Activated CD8-positive, alpha-beta memory T cell treated with anti-CD3 and anti-CD28 coated beads for 1 hour (primary cell): ENCODE data around the gene ALLC.
"Not testable (repeated sequence)": the region's sequence is repeated elsewhere in the genome, so short reads cannot be mapped to it uniquely, and the experiment has no call there.

Experiments
- DNase-seq, 2 donors: peaks; one replicate each; pipeline ENCODE4 v3.0.0-alpha.2; 2020; ENCODE audit warnings: low read depth in 1 of 2; ENCODE audit errors: extremely low read depth in 1 of 2

The ALLC gene

DNA sequence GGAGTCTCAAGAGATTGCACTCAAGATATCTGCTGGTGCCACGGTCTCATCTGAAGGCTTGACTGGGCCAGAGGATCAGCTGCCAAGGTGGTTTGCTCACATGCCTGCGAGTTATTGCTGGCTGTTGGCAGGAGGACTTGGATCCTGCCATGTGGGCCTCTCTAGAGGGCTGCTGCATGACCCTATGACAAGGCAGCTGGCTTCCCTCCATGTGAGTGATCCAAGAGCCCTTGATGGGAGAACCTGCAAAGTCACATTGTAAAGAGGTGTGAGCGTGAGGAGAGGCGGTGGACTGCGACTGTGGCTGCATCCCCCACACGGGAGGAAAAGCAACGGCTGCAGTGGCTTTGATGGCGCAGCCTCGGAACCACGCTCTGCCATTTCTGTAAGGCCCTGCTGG lies 4.0 kb upstream of the ALLC start:
- no peak for DNase-seq

DNA sequence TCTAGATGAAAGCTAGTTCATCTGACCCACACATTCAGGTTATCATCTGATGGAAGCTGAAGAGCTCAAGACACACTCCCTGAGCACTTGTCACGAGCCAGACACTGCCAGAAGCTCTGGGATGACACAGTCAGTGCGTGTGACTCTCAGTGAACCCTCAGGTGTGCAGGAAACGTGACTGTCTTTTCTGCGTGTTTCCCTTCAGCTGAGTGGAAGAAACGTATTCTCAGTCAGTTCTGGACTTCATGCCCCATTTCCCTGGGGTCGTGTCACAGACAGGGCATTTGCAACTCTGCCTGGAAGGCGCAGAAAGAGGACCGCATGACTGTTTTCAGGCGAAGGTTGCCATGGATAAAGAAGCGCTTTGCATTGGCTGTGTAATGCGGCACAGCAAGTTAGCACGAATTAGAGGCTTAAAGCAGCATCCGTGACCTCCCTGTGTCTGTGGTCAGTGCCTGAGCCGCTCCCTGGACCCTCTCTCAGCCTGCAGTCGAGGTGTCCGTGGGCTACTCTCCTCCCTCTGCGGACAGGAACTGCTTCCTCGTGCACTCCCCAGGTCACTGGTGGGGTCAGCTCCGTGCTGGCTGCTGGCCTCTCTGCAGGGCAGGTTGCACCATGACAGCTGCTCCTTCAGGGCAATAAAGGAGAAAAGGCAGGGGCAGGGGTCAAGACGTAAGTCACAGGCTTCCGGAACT lies 3.3 kb upstream of the ALLC start:
- no peak for DNase-seq

DNA sequence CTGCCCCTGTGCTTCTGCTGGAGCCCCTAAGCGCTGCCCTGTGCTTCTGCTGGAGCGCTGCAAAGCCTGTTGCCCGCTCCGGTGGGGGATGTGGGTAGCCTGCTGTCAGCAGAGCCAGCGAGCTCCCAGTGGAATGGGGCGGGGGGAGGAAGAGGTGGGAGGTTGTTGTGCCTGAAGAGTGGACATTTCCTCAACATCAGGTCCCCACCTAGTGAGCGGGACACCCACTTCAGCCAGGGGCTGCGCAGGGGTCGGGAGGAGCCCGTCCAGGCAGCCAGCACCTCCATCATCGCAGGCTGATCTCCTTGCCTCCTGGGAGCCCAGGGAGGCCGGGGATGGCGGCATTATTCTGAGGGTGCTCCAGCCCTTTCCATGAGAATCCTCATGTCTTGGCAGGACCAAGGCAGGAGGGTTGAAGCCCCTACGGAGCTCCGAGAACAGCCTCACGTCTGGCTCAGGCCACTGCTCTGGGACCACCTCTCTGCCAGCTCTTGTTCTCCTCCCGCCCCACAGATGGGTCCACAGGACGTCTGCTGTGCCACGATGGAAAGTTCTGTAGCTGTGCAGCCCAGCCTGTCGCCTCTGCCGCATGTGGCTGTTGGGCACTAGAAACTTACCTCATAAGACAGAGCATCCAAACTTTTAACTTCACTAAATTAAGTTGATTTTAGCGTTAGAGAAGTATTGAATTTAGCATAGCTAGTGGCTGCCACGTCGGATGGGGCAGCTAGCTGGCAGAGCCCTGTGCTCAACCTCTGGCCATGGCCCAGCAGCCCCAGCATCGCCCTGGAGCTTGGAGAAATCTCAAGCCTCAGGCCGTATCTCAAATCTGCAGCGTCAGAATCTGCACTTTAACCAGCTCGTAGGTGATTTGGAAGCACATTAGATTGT lies 1.9 kb upstream of the ALLC start:
- DNase-seq, result no peak

DNA sequence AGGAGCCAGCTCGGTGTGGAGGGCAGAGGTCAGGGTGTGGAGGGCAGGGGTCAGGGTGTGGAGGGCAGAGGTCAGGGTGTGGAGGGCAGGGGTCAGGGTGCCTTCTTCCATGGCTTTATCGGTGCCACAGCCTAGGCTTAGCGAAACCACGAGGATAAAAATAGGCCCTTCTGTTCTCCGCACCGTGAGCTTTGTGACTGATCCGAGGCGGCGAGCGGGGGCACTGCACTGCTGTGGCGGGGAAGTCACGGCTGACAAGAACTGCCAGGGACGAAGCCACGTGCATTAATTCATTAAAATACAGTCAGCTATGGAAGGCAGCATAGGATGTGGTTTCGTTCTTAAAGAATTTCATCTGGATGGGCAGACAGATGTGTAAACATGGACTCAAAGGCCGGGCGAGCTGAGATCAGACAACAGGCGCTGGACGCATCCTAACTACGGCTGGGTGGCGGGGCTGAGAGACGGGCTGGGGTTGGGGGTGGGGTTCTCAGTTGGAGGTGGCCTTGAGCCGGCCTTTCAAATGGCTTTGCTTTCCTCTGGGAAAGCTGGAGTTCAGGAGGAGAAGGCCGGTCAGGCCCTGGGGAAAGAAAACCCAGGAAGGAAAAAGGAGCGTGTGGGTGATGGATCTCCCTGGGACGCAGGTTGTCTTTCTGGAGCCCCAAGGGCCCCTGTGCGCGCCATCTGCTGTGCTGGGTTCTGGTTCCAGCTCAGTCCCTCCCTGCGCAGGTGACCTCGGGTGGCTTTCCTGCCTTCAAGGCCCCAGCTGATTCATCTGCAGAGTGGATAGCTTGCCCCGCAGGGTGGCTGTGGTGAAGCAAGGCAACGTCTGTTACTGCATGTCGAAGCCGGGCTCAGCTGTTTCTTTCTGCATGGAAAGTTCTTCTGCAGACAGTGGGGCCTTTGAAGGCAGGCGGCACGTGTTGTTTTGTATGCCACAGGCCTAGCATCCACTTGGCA lies 958 bp upstream of the ALLC start:
- DNase-seq, result no peak

DNA sequence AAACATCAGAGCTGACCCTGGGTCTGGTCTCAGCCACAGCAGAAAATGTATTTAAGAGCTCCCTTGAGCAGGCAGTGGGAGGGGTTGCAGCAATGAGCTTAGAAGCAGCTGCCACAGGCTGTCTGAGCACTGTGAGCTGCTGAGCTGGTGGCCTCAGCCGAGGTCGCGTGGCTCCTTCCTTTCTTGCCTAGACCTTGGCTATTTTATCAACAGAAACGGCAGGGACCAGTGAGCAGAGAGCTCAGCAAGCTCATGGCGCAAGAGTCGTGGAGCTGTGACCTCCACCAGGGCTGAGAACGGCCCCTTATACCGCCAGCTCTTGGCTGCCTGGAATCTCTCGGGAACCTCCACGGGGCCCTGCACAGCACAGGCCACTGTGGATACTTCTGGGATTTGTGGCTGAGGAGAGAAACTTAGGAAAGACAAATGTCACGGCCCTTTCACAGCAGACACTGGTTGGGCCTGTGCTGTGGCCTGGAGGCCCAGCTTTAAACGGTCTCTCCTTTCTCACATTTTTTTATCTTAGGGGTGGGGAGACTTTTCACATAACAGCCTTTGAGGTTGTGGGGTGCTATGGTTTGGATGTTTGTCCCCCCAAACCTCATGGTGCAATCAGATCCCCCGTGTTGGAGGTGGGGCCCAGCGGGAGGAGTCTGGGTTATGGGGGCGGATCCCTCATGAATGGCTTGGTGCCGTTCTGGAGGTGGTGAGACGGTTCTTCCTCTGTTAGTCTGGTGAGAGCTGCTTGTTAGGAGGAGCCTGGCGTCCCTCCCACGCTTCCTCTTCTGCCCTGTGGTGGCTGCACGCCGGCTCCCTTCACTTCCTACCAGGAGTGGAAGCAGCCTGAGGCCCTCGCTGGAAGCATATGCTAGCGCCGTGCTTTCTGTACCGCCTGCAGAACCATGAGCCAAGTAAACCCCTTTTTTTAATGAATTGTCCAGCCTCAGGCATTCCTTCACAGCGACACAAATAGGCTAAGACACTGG lies 1.7 kb downstream of the ALLC start:
- DNase-seq, result no peak

DNA sequence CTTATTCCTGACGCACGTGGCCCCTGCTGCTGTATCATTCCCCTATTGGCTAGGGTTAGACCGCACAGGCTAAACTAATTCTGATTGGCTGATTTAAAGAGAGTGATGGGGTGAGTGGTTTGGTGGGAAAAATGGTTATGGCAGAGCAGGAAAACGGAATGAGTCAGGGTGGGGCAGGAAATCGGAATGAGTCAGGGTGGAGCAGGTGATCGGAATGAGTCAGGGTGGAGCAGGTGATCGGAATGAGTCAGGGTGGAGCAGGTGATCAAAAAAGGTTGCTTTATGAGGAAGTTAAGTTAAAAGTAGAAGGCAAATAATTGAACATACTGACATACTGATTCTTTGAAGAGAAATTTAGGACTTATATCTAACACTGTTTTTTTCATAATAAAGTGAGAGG lies 2.6 kb downstream of the ALLC start:
- DNase-seq, result not testable (repeated sequence)

DNA sequence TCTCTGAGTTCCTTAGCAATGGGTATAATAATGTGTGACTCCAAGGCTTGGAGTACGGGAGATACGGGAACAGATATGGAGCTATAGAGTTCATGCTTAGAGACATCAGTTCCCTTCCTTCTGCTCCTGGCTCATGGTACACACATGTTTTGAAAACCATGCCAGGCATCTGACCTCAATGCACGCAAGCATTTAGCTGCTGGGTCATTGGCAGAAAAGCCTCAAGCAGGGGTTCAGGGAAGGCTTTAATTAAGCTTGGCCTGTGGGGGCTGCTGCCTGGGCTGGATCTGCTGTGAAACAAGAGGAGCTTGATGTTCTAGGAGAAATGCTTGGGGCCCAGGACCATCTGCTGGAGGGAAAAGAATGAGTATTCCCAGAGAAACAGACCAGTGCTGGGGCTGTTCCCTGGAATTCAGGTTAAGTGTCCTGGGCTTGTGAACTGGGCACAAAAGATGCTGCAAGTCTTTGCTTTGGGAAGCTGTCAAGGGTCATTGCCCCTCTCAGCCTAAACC lies 3.2 kb downstream of the ALLC start:
- no peak for DNase-seq

DNA sequence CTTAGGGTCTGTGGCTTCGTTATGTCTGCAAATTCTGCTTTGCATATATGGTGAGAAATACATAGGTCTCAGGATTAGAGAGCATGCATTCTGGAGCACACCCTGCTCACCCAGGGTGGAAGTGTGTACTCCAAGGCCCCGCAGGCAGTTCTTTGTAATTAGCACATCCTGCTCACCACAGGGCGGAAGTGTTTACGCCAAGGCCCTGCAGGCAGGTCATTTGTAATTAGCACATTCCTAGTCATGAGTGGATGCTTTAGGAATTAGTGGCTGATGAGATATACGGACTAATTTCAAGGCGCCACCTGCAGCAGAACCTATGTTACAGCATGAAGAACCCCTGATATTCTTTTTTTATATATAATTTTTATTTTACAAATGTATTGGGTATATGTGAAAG lies 4.2 kb downstream of the ALLC start:
- no peak for DNase-seq

DNA sequence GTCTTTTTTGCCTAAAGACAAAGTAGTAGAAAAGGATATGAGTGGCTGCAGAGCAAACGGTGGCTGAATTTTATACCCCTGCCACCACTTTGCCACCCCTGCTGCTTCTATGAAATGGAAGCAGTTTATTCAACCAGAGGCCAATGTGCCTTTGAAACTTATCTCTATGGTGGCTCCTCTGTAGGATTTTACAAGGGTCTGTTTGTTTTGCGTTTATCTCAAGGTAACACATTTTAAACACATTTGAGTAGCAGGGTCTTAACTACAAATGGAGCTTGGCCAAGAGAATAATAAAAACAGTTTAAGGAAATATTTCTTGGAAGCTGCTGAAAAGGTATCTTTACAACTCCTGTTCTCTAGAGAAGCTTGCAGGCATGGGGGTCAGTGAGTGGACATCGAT lies 6.1 kb downstream of the ALLC start:
- DNase-seq, result no peak

DNA sequence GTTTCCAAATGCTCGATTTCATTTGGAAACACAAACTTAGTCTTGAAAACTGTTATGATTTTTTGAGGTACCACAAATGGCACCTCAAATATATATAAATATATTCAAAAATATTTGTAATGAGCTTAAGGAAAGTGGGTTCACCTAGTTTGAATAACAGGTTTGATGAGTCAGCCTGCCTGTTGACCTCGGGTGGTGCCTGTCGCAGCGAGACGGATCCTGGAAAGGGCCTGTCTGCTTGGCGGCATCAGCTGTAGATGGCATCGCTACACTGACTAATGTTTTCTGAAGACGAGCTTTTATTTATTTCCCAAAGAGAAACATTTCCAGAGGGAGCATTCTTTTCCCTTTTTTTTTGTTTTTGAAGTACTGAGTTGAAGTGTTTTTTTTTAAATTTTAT lies 6.9 kb downstream of the ALLC start:
- DNase-seq, result no peak

DNA sequence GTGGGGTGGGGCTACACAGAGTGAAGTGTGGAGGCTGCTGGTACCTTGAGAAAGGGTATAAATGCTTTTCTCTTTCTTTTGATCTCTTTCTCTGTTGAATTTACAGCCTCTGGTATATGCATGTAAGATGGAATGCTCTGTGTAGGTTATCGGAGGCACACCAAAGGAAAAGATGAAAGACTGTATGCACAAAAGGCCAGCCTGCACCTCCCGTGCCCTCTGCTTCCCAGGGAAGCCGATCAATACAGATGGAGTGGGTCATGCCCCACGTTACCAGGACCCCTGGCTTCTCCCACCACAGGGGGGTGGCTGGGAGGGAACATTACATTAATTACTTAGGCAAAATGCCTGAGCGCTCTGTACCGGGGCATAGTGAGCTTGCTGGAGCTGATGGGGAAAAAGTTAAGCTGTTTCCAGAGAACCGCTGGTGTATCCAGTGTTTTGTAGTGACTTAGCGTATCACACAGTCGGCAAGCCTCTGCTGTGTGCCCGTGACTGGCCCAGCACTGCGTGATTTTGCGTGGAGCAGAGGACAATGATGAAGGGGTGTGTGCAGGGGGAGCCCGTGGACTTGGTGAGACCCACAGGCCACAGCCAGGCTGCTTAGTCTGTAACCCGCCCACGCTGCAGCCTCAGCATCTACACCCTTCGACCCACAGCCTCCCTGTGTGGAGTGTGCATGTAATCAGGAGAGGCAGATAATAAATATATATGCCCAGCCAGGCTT lies 8.0 kb downstream of the ALLC start:
- DNase-seq, result no peak

DNA sequence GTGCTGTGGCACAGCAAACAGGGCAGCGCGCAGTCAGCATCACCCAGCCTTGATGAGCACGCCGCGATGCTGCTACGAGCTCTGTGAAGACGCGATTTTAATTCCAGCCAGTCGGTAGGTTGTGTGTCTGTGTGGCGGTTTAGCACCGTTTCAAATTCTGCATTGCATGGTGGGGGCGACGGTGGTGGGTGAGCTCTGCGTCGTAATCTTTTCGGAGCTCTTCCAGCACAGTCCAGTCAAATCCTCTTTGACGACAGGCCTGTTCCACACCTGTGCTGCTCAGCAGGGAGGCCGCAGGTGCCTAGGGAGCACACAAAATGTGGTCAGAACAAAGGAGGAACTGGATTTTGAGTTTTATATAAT lies 8.6 kb downstream of the ALLC start:
- no peak for DNase-seq

DNA sequence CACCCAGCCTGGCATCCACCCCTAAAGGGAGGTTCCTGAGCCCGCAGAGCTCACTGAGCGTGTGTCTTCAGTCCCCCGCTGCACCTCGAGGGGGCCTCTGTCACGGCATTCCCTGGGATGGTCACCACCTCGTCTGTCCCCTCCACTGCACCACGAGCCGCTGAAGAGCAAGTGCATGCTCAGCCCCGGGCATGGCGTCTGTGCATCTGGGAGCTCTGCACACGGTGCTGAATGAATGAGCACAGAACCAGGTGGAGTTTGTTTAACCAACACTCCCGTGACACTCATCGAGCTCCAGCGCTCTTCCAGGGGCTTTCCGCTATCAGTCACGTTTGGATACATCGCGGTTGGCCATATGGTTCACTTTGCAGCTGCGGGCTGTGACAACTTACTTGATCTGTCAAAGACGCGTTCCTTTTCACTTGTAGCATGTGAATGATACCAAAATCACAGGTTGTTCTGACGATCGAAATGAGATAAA lies 9.2 kb downstream of the ALLC start:
- no peak for DNase-seq

DNA sequence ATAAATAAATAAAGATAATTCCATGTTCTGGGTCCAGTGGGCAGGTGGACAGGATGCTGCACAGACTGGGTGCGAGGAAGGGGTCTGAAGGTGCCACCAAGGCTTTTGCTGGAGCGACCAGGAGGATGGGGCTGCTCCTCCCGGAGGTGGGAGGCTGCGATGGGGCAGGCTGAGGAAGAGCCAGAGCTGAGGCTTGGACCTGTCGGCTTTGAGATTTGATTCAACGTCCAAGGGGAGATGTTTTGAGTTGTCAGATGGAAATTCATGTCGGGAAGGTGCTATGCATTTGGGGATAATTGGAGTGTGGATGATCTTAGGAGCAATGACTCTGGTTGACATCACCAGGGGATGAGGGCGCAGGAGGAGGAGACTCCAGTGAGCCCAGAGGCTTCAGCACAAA lies 11.7 kb downstream of the ALLC start:
- no peak for DNase-seq

DNA sequence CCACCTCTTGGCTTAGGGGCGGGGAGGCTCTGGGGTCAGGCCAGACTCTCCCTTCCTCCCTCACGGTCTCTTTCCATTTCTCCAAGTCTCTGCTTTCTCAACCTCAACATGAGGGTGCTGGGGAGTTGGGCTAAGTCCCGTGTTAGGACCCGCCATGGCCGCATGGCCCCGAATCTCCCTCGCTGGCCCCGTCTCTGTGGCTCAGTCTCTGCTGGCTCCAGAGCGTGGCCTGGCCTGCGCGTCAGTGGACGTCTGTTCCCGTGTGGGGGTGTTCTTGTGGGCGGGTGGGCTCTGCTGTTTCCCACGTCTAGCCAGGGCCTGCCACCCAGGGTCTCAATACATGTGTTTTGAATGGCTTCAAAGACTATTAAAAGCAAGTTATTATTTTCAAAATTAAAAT lies 12.4 kb downstream of the ALLC start:
- DNase-seq, result no peak

DNA sequence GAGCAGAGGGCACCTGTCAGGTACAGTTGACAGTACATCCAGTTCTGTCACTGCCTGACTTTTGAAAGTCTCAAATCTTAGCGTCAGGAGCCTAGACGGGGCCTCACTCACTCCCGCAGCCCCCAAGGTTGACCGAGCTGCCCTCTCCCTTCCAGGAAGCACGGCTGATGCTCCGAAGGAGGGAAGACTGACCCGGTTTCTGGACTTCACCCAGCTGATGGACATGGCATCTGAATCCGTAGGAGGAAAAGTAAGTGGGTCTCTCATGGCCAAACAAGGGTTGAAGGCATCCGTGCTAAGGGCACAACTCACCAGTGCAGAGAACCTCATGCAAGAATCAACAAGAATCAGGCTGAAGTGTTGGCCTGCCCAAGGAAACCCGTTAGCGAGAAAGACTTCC lies 12.9 kb downstream of the ALLC start:
- no peak for DNase-seq

DNA sequence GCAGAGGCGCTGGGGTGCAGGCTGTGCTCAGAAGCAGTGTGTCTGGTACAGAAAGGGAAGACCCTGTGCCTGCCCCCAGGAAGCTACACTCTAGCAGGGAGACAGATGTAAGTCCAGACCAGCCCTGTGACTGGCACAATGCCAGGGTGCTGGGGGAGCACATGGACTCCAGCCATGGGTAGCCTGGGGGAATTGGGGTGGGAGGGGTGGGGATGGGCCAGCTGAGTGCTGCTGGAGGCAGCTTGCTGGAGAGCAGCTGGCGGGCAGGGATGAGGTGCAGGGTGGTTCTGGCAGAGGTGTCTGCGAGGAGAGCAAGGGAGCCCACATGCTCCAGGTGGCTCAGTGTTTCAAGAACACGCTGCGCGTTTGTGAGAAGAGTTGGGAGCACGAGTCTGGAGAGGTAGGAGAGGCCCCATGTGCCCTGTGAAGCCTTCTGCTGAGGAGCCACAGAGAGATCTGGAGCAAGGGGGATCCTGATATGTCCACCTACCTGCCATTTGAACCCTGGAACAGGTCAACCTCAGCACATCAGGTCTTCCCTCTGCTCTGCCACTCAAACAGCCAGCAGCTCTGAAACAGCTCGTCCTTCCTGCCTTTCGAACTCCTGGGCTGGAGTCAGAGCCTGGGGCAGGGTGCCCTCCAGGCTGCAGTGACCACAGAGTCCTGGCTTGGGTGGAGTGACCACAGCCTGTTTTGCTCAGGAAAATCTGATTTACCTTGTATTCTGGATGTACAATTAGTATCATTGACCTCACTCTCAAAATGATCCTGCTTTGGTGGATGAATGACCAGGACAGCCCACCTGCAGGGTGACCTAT lies 15.1 kb downstream of the ALLC start:
- DNase-seq, result no peak
